Endodermal cell (in vitro differentiated cells): Measurements from ENCODE around the gene AHSA1. TPM values are rescaled to one million over a fixed set of nuclear protein-coding genes. Genes with fewer than 3 reads are reported as not detected.

Experiments used
- DNase-seq: peaks from one replicate; pipeline ENCODE4 v3.0.0-alpha.2; 2017
- H3K27ac ChIP-seq: 2 replicates; pipeline ENCODE4 v1.5.1; 2013; ENCODE audit warnings: mild to moderate bottlenecking, low read depth, low read length, moderate library complexity
- H3K27me3 ChIP-seq: 2 replicates; pipeline ENCODE4 v1.6.1; 2013; ENCODE audit warnings: mild to moderate bottlenecking, low read length, moderate library complexity; ENCODE audit not compliant: insufficient read depth, control insufficient read depth, poor library complexity, severe bottlenecking
- H3K36me3 ChIP-seq: 2 replicates; pipeline ENCODE4 v1.7.0; 2013; ENCODE audit warnings: mild to moderate bottlenecking, low read length, moderate library complexity; ENCODE audit not compliant: control insufficient read depth, insufficient read depth
- H3K4me1 ChIP-seq: one replicate; pipeline ENCODE4 v1.7.0; 2013; ENCODE audit warnings: low read length; ENCODE audit not compliant: control insufficient read depth, insufficient read depth
- H3K4me3 ChIP-seq: 2 replicates; pipeline ENCODE4 v1.5.1; 2013; ENCODE audit warnings: mild to moderate bottlenecking, low read length, moderate library complexity
- H3K9ac ChIP-seq: 2 replicates; pipeline ENCODE4 v1.6.1; 2013; ENCODE audit warnings: mild to moderate bottlenecking, low read length, moderate library complexity; ENCODE audit not compliant: poor library complexity, severe bottlenecking; ENCODE audit errors: extremely low read depth
- H3K9me3 ChIP-seq: 2 replicates; pipeline ENCODE4 v1.6.1; 2013; ENCODE audit warnings: mild to moderate bottlenecking, low read length, moderate library complexity; ENCODE audit not compliant: control insufficient read depth
- H3K27ac Mint-ChIP-seq: 2 replicates; pipeline ENCODE4 v1.8.0; 2020; ENCODE audit warnings: mixed read lengths
- H3K27me3 Mint-ChIP-seq: 2 replicates; pipeline ENCODE4 v1.8.0; 2021; ENCODE audit warnings: mild to moderate bottlenecking, mixed read lengths; ENCODE audit not compliant: insufficient read depth
- H3K36me3 Mint-ChIP-seq: 2 replicates; pipeline ENCODE4 v1.8.0; 2020; ENCODE audit warnings: low read depth, mixed read lengths
- H3K4me1 Mint-ChIP-seq: 2 replicates; pipeline ENCODE4 v1.8.0; 2020; ENCODE audit warnings: mixed read lengths
- H3K4me3 Mint-ChIP-seq: 2 replicates; pipeline ENCODE4 v1.8.0; 2020; ENCODE audit warnings: mild to moderate bottlenecking, moderate library complexity, mixed read lengths
- H3K9me3 Mint-ChIP-seq: 2 replicates; pipeline ENCODE4 v1.8.0; 2020; ENCODE audit warnings: mild to moderate bottlenecking, mixed read lengths
- CTCF ChIP-seq: fragments of 200-600 bp; sonication (generic); conservative IDR thresholded peaks from 2 replicates; pipeline ENCODE4 v1.5.0; 2021; ENCODE audit warnings: antibody characterized with exemption, mild to moderate bottlenecking
- WGBS, 2 experiments: methylation state at CpG; one replicate each; pipeline versions ENCODE4 v1.1.5 to v1.1.7; 2013; ENCODE audit warnings: missing lambda C conversion rate in 2 of 2, mixed read lengths in 1 of 2; ENCODE audit not compliant: insufficient coverage in 1 of 2, insufficient read length in 1 of 2; 5-methylcytosine and 5-hydroxymethylcytosine counted together
- total RNA-seq, 2 donors: library from RNA; stranded (reverse); fragmentation: NEBNext Ultra II Directional in 1 of 2; extraction: Animal tissue kit (Norgen Biotek cat#: 25700) in 1 of 2; gene quantifications; 2 replicates in 1 of 2; 3 replicates in 1 of 2; pipeline ENCODE4 v1.2.1, GENCODE V29; 2021

The AHSA1 gene
- total RNA-seq, 2 donors from 2014 or later, result 151 to 178 TPM

- 92% methylated on average over 4 of the region's 4 CpGs; no CpG with 5 or more reads in 1 of the 2 experiments for WGBS, 2 experiments
- no peak overlapping the region for H3K27ac ChIP-seq
- no peak overlapping the region for H3K4me3 Mint-ChIP-seq
- no peaks in the 10 kb centered on the region for H3K27me3 ChIP-seq
- no peak overlapping the region for H3K27ac Mint-ChIP-seq
- H3K4me3 ChIP-seq, result no peak overlapping the region
- H3K4me1 ChIP-seq, result no peaks in the 10 kb centered on the region
- peaks cover 4% of the 10 kb centered on the region for H3K9me3 Mint-ChIP-seq
- peaks cover 21% of the 10 kb centered on the region for H3K36me3 ChIP-seq
- no peaks in the 10 kb centered on the region for H3K27me3 Mint-ChIP-seq
- no peak overlapping the region for H3K9ac ChIP-seq
- peaks cover 33% of the 10 kb centered on the region for H3K36me3 Mint-ChIP-seq
- H3K4me1 Mint-ChIP-seq, result no peaks in the 10 kb centered on the region
- no peak for DNase-seq
- H3K9me3 ChIP-seq, result no peaks in the 10 kb centered on the region
- TF ChIP-seq CTCF, result no peak
These were observed 50.4 kb downstream of the AHSA1 start for GRCh38 chr14:77508249-77508648.

DNA sequence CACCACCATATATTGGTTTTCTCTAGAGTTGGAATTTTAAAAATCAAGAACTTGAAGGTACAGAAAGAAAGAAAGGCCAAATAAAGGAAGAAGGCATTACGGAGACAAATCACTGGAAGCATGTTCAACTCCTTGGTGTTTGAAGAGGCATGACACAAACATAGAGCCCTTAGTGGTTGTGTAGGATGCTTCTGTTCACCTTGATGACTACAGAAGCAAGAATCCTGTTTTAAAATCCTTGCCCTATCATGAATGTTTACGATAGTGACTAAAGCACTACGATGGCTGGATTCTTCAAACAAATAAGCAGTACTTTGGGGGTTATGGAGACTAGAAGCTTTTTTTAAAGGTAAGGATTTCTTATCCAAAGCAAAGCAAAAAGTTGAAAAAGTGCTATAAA is 51.0 kb downstream of the AHSA1 start:
- Mint-ChIP-seq H3K4me1 (no peaks in the 10 kb centered on the region), H3K36me3 (peaks cover 32% of the 10 kb centered on the region), H3K9me3 (peaks cover under 1% of the 10 kb centered on the region), H3K4me3 (no peak overlapping the region), H3K27ac (no peak overlapping the region), H3K27me3 (no peaks in the 10 kb centered on the region)
- no peak for TF ChIP-seq CTCF
- Histone ChIP-seq H3K4me1 (no peaks in the 10 kb centered on the region), H3K27ac (no peak overlapping the region), H3K9ac (no peak overlapping the region), H3K27me3 (no peaks in the 10 kb centered on the region), H3K36me3 (peaks cover 21% of the 10 kb centered on the region), H3K4me3 (no peak overlapping the region), H3K9me3 (no peaks in the 10 kb centered on the region)
- WGBS, 2 experiments, result 95 to 97% methylated on average over 3 of the region's 3 CpGs
- no peak for DNase-seq

- no peaks in the 10 kb centered on the region for H3K4me1 ChIP-seq
- H3K36me3 Mint-ChIP-seq, result peaks cover 34% of the 10 kb centered on the region
These were observed 51.5 kb downstream of the AHSA1 start for GRCh38 chr14:77509366-77509765.

More at GRCh38 chr14:77509366-77509765, 51.5 kb downstream of the AHSA1 start:
- 89 to 100% methylated on average over 2 to 4 of the region's 4 CpGs for WGBS, 2 experiments
- H3K4me1 Mint-ChIP-seq, result no peaks in the 10 kb centered on the region
- Histone ChIP-seq H3K9ac (no peak overlapping the region), H3K27ac (no peak overlapping the region), H3K9me3 (no peaks in the 10 kb centered on the region), H3K4me3 (no peak overlapping the region), H3K36me3 (peaks cover 21% of the 10 kb centered on the region), H3K27me3 (no peaks in the 10 kb centered on the region)
- H3K4me3 Mint-ChIP-seq, result no peak overlapping the region
- no peak for DNase-seq
- no peak for TF ChIP-seq CTCF
- no peaks in the 10 kb centered on the region for H3K9me3 Mint-ChIP-seq
- H3K27ac Mint-ChIP-seq, result no peak overlapping the region
- H3K27me3 Mint-ChIP-seq, result no peaks in the 10 kb centered on the region
